Aorta (tissue), 5 donors: Measurements from ENCODE around the gene TMEM53. TPM values are rescaled to one million over a fixed set of nuclear protein-coding genes. Genes with fewer than 3 reads are reported as not detected.

Experiments
- ATAC-seq: fragments of 200-7000 bp; cut with Tn5 transposase; one replicate; pipeline ENCODE4 v1.9.1; 2022; ENCODE audit warnings: moderate library complexity; ENCODE audit not compliant: low FRiP score
- DNase-seq, 2 donors: peaks; one replicate each; pipeline ENCODE4 v3.0.0-alpha.2; 2020
- H3K27ac ChIP-seq, 2 donors: one replicate each; pipeline ENCODE4 v1.5.1; 2013; ENCODE audit warnings: low read length in 2 of 2, mild to moderate bottlenecking in 2 of 2, moderate library complexity in 2 of 2, control low read depth in 1 of 2, inconsistent platforms in 1 of 2, low read depth in 1 of 2
- H3K27me3 ChIP-seq, 2 donors: one replicate each; pipeline ENCODE4 v1.6.1; 2013; ENCODE audit warnings: control low read depth in 1 of 2, low read length in 1 of 2, mild to moderate bottlenecking in 1 of 2, moderate library complexity in 1 of 2; ENCODE audit not compliant: insufficient read depth in 2 of 2, control insufficient read depth in 1 of 2
- H3K36me3 ChIP-seq, 2 donors: one replicate each; pipeline ENCODE4 v1.6.1; 2013; ENCODE audit warnings: control low read depth in 1 of 2, low read length in 1 of 2, mild to moderate bottlenecking in 1 of 2; ENCODE audit not compliant: insufficient read depth in 2 of 2, control insufficient read depth in 1 of 2
- H3K4me1 ChIP-seq, 2 donors: one replicate each; pipeline ENCODE4 v1.6.1; 2013; ENCODE audit warnings: low read length in 2 of 2, control low read depth in 1 of 2, mild to moderate bottlenecking in 1 of 2, moderate library complexity in 1 of 2; ENCODE audit not compliant: insufficient read depth in 2 of 2, control insufficient read depth in 1 of 2
- H3K4me3 ChIP-seq, 2 donors: one replicate each; pipeline ENCODE4 v1.5.1; 2013; ENCODE audit warnings: low read length in 2 of 2, control low read depth in 1 of 2, mild to moderate bottlenecking in 1 of 2
- H3K9me3 ChIP-seq: one replicate; pipeline ENCODE4 v1.6.1; 2013; ENCODE audit warnings: mild to moderate bottlenecking, low read length; ENCODE audit not compliant: control insufficient read depth
- WGBS, 2 donors: extraction: QIAGEN DNeasy Blood & Tissue Kit; methylation state at CpG; one replicate each; pipeline ENCODE4 v1.1.7; 2013; 5-methylcytosine and 5-hydroxymethylcytosine counted together
- intact Hi-C, 2 donors: fragments of 100-400 bp; cut with DNase I; formaldehyde crosslinking; loops; one replicate each; pipeline versions ENCODE4 v1.14.2 to v1.15.0; 2022
- polyA plus RNA-seq, 2 donors: library from polyadenylated mRNA; stranded (reverse); fragments of 200-250 nt; gene quantifications; one replicate each; pipeline ENCODE4 v1.2.3, GENCODE V29; 2013
- total RNA-seq, 2 donors: library from RNA; stranded (reverse); fragmentation: NEBNext Ultra II Directional; extraction: Animal tissue kit (Norgen Biotek cat#: 25700); gene quantifications; one replicate each; pipeline ENCODE4 v1.2.1, GENCODE V29; 2021
- donor health status: healthy with polysubstance abuse.
- donor health status: Bipolar disorder and iron deficiency.
- donor health status: DM: no; HTN: no; CAD: no.
- donor health status: DM: no; HTN: no; CAD: no.
- donor health status: DM: yes; HTN: yes; CAD: no.

Gene TMEM53
- total and polyA plus RNA-seq, 4 donors, result 5.4 to 9.9 (median 7.5) TPM

DNA sequence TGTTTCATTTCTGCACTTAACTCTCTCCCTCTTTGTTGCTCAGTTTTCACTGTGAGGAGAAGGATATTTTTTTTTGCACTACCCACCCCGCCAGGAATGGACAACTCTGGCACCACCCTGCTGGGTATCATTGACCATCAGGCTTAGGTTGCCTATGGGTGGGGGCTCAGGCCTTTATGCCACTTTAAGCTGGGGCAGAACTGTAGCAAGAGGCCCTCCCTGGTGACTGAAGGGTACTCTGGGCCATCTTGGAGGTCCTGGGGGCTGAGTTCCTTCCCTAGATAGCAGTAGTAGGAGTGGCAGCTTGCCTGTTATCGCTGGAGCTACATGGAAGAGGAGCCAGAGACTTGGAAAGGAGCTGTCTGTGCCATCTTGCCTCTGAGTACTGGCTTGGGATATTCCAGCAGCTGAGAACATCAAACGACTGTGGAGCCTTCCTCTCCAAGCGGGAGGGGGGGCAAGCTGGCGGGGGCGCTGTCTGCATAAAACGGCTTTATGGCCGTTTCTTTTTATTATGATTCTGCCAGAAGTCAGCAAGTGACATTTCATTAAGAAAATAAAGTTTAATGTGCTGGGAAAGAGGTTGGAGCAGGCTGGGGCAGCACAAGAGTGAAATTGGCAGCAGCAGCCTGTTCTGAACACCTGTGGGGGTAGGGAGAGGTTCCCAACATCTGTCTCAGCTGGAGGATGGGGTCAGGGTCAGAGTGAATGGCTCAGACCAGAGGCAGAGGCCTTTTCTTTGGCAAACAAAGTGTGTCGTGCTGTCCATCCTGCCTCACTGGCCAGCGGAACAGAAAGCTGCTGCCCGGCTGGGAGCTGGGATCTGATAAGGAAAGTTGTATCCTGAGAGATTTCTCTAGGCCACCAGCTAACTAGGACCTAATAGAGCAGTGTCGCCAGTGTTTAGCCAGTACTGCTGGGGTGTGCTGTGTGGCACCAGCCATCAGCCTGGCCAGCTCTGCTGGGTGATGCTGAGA lies 32.9 kb downstream of the TMEM53 start:
- intact Hi-C loops, result no loop called here
- Histone ChIP-seq H3K9me3 (no peaks in the 10 kb centered on the region), H3K27ac (no peak overlapping the region), H3K36me3 (peaks cover 0 to 6% of the 10 kb centered on the region in 2 donors), H3K4me3 (no peak overlapping the region), H3K27me3 (no peaks in the 10 kb centered on the region), H3K4me1 (no peaks in the 10 kb centered on the region)
- WGBS, 2 donors, result 81 to 85% methylated on average over 12 of the region's 12 CpGs
- no peak for DNase-seq
- ATAC-seq, result no peak

DNA sequence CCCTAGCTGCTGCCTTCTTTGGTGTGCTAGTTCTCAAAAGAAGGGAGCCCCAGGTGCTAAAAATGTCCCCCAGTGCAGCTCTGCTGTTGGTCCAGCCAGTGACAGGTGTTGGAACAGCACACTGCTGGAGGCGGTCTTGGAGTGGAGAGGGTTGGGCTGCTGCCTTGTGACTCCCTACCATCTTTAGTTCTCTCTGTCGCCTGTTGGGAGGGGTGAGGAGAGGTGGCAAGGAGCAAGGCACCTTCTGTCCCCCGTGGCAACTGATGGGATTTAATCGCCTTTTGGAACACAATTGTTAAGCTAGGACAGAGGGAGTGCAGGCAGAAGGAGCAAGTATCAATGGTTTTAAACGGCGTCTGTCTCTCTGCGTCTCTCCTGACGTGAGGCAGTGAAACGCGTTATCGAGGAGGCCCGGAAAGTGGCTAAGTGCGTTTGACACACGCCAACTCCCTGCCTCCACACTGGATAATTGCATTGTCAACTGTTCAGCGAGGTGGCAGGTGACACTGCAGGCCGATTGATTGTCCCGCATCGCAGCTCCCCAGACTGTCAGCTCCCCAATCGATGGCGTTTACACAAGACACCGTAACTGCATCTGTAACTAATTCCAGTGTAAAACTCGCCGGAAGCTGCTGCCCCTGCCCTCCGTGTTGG lies 34.0 kb downstream of the TMEM53 start:
- intact Hi-C loops, result no loop called here
- no peak for DNase-seq
- Histone ChIP-seq H3K27me3 (no peaks in the 10 kb centered on the region), H3K27ac (no peak overlapping the region), H3K4me3 (no peak overlapping the region), H3K36me3 (peaks cover 0 to 6% of the 10 kb centered on the region in 2 donors), H3K4me1 (no peaks in the 10 kb centered on the region), H3K9me3 (no peaks in the 10 kb centered on the region)
- ATAC-seq, result no peak
- WGBS, 2 donors, result 85 to 87% methylated on average over 24 of the region's 24 CpGs

GRCh38 chr1:44637702-44638411 lies 36.4 kb downstream of the TMEM53 start:
- Histone ChIP-seq H3K4me3 (no peak overlapping the region), H3K4me1 (no peaks in the 10 kb centered on the region), H3K36me3 (peaks cover 0 to 6% of the 10 kb centered on the region in 2 donors), H3K27ac (no peak overlapping the region), H3K27me3 (no peaks in the 10 kb centered on the region), H3K9me3 (no peaks in the 10 kb centered on the region)
- ATAC-seq (no peak), DNase-seq (no peak)
- intact Hi-C loops, result no loop called here
- 90 to 91% methylated on average over 27 of the region's 27 CpGs for WGBS, 2 donors

DNA sequence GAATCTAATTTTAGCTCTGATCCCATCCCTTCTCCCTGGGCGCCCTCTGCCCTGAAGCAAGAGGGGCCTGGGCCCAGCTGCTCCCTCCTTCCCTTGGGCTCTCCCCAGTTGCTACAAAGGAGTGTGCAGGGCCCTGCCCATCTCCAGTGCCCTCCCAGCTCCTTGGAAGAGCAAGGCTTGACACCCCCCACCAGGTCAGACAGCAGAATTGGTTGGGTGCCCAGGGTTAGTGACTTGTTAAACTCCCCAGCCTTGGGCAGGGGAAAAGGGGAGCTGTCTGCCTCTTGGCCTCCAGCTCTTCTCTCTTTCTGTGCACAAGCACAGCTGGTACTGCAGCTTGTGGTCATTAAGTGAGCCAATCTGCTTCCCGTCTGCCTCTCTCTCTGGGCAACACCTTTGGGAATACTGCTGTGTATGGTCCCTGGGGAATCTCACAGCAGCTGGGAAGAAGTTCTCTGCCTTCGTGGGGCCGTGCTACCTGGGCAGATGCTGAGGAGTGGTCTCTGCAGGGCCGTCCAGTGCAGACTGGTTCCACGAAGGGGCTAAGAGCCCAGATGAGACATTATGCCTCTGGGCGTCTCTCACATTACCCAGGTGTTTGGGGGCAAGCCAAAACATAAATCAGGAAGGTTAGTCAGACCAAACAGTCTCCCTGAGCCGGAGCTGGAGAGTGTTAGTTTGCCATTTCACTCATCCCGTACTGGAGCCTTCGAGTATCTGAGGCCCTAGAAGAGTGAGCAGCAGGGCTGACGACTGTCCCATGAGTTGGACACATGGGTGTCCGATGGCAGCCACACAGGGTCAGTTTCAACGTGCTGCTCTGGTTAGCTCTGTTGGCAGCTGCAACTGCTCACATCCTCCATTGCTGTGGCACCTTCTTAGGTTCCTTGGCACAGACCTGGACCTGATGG lies 37.3 kb downstream of the TMEM53 start:
- no peaks in the 10 kb centered on the region for H3K27me3 ChIP-seq
- DNase-seq, result no peak

GRCh38 chr1:44636083-44636687 lies 38.1 kb downstream of the TMEM53 start:
- Histone ChIP-seq H3K4me1 (no peaks in the 10 kb centered on the region), H3K27me3 (no peaks in the 10 kb centered on the region), H3K36me3 (peaks cover 0 to 6% of the 10 kb centered on the region in 2 donors), H3K4me3 (no peak overlapping the region), H3K27ac (no peak overlapping the region), H3K9me3 (no peaks in the 10 kb centered on the region)
- intact Hi-C loops, result no loop called here
- 88 to 91% methylated on average over 14 of the region's 14 CpGs for WGBS, 2 donors
- no peak for ATAC-seq
- no peak for DNase-seq

More for the DNA sequence above, 37.3 kb downstream of the TMEM53 start:
- Histone ChIP-seq H3K4me1 (no peaks in the 10 kb centered on the region), H3K36me3 (peaks cover 0 to 6% of the 10 kb centered on the region in 2 donors), H3K27ac (no peak overlapping the region), H3K9me3 (no peaks in the 10 kb centered on the region), H3K4me3 (no peak overlapping the region)
- intact Hi-C loops, result no loop called here
- no peak for ATAC-seq
- 76 to 77% methylated on average over 13 of the region's 13 CpGs for WGBS, 2 donors

DNA sequence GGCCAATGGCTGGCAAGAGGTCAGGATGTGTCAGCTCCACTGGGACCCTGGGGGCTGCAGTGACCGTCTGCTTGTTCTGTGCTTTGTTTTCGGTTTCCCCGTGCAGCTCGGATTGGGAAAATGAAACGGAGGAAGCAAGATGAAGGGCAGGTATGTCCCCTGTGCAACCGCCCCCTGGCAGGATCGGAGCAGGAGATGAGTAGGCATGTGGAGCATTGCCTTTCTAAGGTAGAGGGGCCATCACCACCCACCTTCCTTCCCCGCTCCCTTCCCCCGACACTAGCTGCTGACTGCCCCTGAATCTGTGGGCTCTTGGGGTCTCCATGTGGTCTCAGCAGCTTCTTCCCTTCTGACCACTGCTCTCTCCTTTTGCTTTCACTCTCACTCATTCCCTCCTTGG lies 38.8 kb downstream of the TMEM53 start:
- Histone ChIP-seq H3K27ac (no peak overlapping the region), H3K4me3 (no peak overlapping the region), H3K27me3 (no peaks in the 10 kb centered on the region), H3K9me3 (no peaks in the 10 kb centered on the region), H3K4me1 (no peaks in the 10 kb centered on the region), H3K36me3 (peaks cover 0 to 5% of the 10 kb centered on the region in 2 donors)
- intact Hi-C loops, result no loop called here
- ATAC-seq (no peak), DNase-seq (no peak)
- 86 to 88% methylated on average over 9 of the region's 9 CpGs for WGBS, 2 donors

DNA sequence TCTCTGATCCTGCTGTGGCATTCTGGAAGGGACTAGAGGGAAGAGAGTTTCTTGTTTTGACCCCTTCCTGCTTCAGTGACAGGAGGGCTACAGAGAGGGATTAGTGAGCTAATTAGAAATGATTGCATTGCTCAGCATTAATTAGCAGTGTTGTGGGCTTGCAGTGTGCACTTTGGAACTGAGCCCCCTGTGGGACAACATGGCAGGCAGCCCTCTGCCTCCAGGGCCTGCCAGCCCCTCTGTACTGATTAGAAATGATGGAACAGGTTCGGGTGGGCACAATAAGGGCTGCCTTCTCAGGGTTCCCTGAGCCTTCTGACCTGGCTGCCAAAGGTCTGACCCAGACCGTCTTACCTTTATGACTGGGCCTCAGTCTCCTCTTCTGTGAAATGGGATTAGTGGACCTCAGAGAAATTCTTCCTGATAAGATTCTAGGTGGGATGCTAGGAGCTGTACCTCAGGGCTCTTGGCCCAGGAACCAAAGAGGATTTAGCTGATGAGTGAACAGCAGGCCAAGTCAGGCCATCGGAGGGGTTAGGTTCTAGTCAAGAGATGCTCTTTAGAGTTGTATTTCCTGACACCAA lies 39.6 kb downstream of the TMEM53 start:
- H3K4me1 ChIP-seq, result no peaks in the 10 kb centered on the region
- no peak for ATAC-seq
- 91 to 92% methylated on average over 3 of the region's 3 CpGs for WGBS, 2 donors

More for the DNA sequence above, 39.6 kb downstream of the TMEM53 start:
- Histone ChIP-seq H3K9me3 (no peaks in the 10 kb centered on the region), H3K27me3 (no peaks in the 10 kb centered on the region), H3K36me3 (peaks cover 0 to 5% of the 10 kb centered on the region in 2 donors), H3K27ac (no peak overlapping the region), H3K4me3 (no peak overlapping the region)
- no peak for DNase-seq
- intact Hi-C loops, result no loop called here
